Adrenal gland (tissue), 12 donors: ENCODE data around the gene SETX. TPM values are rescaled to one million over a fixed set of nuclear protein-coding genes. Genes with fewer than 3 reads are reported as not detected.

Source experiments
- DNase-seq, 7 donors: peaks; one replicate each; pipeline ENCODE4 v3.0.0-alpha.2; 2019 to 2020
- H3K27ac ChIP-seq, 5 donors: fragments of 200-600 bp; sonication (generic) in 4 of 5; 1 replicate in 3 of 5; 2 replicates in 2 of 5; pipeline versions ENCODE4 v1.5.1 to v1.8.0; 2016 to 2020; ENCODE audit warnings: mild to moderate bottlenecking in 1 of 5
- H3K27me3 ChIP-seq: fragments of 200-600 bp; 2 replicates; pipeline ENCODE4 v1.8.0; 2021
- H3K36me3 ChIP-seq, 2 donors: fragments of 200-600 bp; replicated peaks in 1 of 2; 1 replicate in 1 of 2; 2 replicates in 1 of 2; pipeline versions ENCODE4 v1.5.1 to v1.8.0; 2018 to 2022
- H3K4me1 ChIP-seq, 2 donors: fragments of 200-600 bp; replicated peaks in 1 of 2; 1 replicate in 1 of 2; 2 replicates in 1 of 2; pipeline versions ENCODE4 v1.5.1 to v1.8.0; 2018 to 2021
- H3K4me3 ChIP-seq, 4 donors: fragments of 200-600 bp; sonication (generic) in 3 of 4; one replicate each; pipeline ENCODE4 v1.5.1; 2016 to 2018
- H3K9me3 ChIP-seq, 3 donors: fragments of 200-600 bp; sonication (generic) in 1 of 3; replicated peaks in 1 of 3; 1 replicate in 2 of 3; 2 replicates in 1 of 3; pipeline versions ENCODE4 v1.5.1 to v1.8.0; 2016 to 2021
- CTCF ChIP-seq, 6 experiments: fragments of 450-650 bp in 4 of 6; fragments of 200-600 bp in 2 of 6; sonication (generic) in 1 of 6; IDR thresholded peaks; 1 replicate in 5 of 6; 2 replicates in 1 of 6; pipeline versions ENCODE4 v1.5.1 to v1.8.0; 2016 to 2021; ENCODE audit warnings: antibody characterized with exemption in 6 of 6, mild to moderate bottlenecking in 2 of 6, moderate library complexity in 1 of 6
- POLR2A ChIP-seq, 2 donors: fragments of 450-650 bp; IDR thresholded peaks; one replicate each; pipeline ENCODE4 v1.6.1; 2017; ENCODE audit warnings: antibody characterized with exemption in 2 of 2, mild to moderate bottlenecking in 2 of 2, moderate library complexity in 1 of 2
- WGBS, 4 donors: extraction: QIAGEN DNeasy Blood & Tissue Kit in 2 of 4; methylation state at CpG; one replicate each; pipeline versions ENCODE4 v1.1.5 to v1.1.7; 2013 to 2017; 5-methylcytosine and 5-hydroxymethylcytosine counted together
- intact Hi-C, 2 donors: fragments of 100-400 bp; cut with DNase I; formaldehyde crosslinking; loops; one replicate each; pipeline versions ENCODE4 v1.14.1 to v1.15.0; 2022 to 2023
- polyA plus RNA-seq, 3 donors: library from polyadenylated mRNA; stranded (reverse); fragments of 200-250 nt in 2 of 3; fragments of 350-450 nt in 1 of 3; fragmentation: Illumina TruSeq in 1 of 3; extraction: RNeasy Lipid Tissue Mini Kit (QIAGEN cat#74804) in 1 of 3; gene quantifications; one replicate each; pipeline ENCODE4 v1.2.3, GENCODE V29; 2013 to 2014
- total RNA-seq, 9 donors: library from RNA; depleted of rRNA in 4 of 9; stranded (reverse); fragments of >200 nt in 4 of 9; fragments of 120-200 nt in 1 of 9; fragmentation: NEBNext Ultra II Directional in 1 of 9; extraction: Animal tissue kit (Norgen Biotek cat#: 25700) in 1 of 9; gene quantifications; one replicate each; pipeline versions ENCODE4 v1.1.0 to v1.2.4, GENCODE V29; 2013 to 2023
- donor health status: healthy with polysubstance abuse.
- donor health status: Bipolar disorder and iron deficiency.
- donor health status: DM: yes; HTN: yes; CAD: no.
- donor health status: DM: no; HTN: no; CAD: no.
- donor health status: DM: no; HTN: no; CAD: no.
- donor health status: DM: yes; HTN: yes; CAD: no.

The SETX gene
- total and polyA plus RNA-seq, 12 donors, result 20.3 to 71.7 (median 42.6) TPM

- TF ChIP-seq CTCF (IDR thresholded peaks at IDR 0.05) (no peak), POLR2A (IDR thresholded peaks at IDR 0.05) (no peak)
- H3K27ac ChIP-seq, result no peak overlapping the region
- DNase-seq, result no peak
- no peak overlapping the region for H3K4me3 ChIP-seq
- peaks cover 0 to 70% of the 10 kb centered on the region in 2 donors for H3K36me3 ChIP-seq
- intact Hi-C loops, result no loop called here
- H3K27me3 ChIP-seq, result no peaks in the 10 kb centered on the region
- no peaks in the 10 kb centered on the region for H3K9me3 ChIP-seq
- WGBS, 4 donors, result 93 to 98% (median 95%) methylated on average over 6 of the region's 6 CpGs
- H3K4me1 ChIP-seq, result no peaks in the 10 kb centered on the region
Observed at GRCh38 chr9:132301521-132301920, 53.3 kb downstream of the SETX start.

- H3K4me3 ChIP-seq, result no peak overlapping the region
- TF ChIP-seq CTCF (IDR thresholded peaks at IDR 0.05) (no peak), POLR2A (IDR thresholded peaks at IDR 0.05) (no peak)
- H3K4me1 ChIP-seq, result no peaks in the 10 kb centered on the region
- peaks cover 0 to 86% of the 10 kb centered on the region in 2 donors for H3K36me3 ChIP-seq
- intact Hi-C loops, result loop anchor here in 1 of 2 donors (10.0 kb wide), 1 partner anchor 46 kb away; no protein-coding TSS in a partner anchor
- no peaks in the 10 kb centered on the region for H3K9me3 ChIP-seq
- no peaks in the 10 kb centered on the region for H3K27me3 ChIP-seq
- no peak overlapping the region for H3K27ac ChIP-seq
- no peak for DNase-seq
Observed at GRCh38 chr9:132299221-132299620, 55.6 kb downstream of the SETX start.

GRCh38 chr9:132295181-132295580, 59.6 kb downstream of the SETX start:
- TF ChIP-seq CTCF (IDR thresholded peaks at IDR 0.05) (no peak), POLR2A (IDR thresholded peaks at IDR 0.05) (no peak)
- WGBS, 4 donors, result 92 to 98% (median 94%) methylated on average over 2 of the region's 2 CpGs
- peaks cover 0 to 64% of the 10 kb centered on the region in 2 donors for H3K36me3 ChIP-seq
- no peak overlapping the region for H3K4me3 ChIP-seq
- H3K27ac ChIP-seq, result no peak overlapping the region
- no peaks in the 10 kb centered on the region for H3K4me1 ChIP-seq
- no peaks in the 10 kb centered on the region for H3K27me3 ChIP-seq
- H3K9me3 ChIP-seq, result no peaks in the 10 kb centered on the region
- DNase-seq, result no peak
- intact Hi-C loops, result loop anchor here in 1 of 2 donors (10.0 kb wide), 1 partner anchor 50 kb away; no protein-coding TSS in a partner anchor

- TF ChIP-seq CTCF (IDR thresholded peaks at IDR 0.05), result no peak
- TF ChIP-seq POLR2A (IDR thresholded peaks at IDR 0.05), result no peak
- no peak overlapping the region for H3K27ac ChIP-seq
- no peak overlapping the region for H3K4me3 ChIP-seq
- 82 to 86% (median 85%) methylated on average over 13 of the region's 13 CpGs for WGBS, 4 donors
- H3K4me1 ChIP-seq, result peaks cover 10% of the 10 kb centered on the region in 2 donors
- H3K36me3 ChIP-seq, result peaks cover 0 to 45% of the 10 kb centered on the region in 2 donors
- intact Hi-C loops, result loop anchor here in 1 of 2 donors (10.0 kb wide), 1 partner anchor 52 kb away; no protein-coding TSS in a partner anchor
- no peak for DNase-seq
- H3K27me3 ChIP-seq, result no peaks in the 10 kb centered on the region
- H3K9me3 ChIP-seq, result no peaks in the 10 kb centered on the region
Observed at GRCh38 chr9:132293145-132293721, 61.6 kb downstream of the SETX start.
